ENCODE data around the gene COP1. TPM values are rescaled to one million over a fixed set of nuclear protein-coding genes. Genes with fewer than 3 reads are reported as not detected.

COP1 gene
- total RNA-seq, 1 donor from 2014 or later, result 70.0 TPM

DNA sequence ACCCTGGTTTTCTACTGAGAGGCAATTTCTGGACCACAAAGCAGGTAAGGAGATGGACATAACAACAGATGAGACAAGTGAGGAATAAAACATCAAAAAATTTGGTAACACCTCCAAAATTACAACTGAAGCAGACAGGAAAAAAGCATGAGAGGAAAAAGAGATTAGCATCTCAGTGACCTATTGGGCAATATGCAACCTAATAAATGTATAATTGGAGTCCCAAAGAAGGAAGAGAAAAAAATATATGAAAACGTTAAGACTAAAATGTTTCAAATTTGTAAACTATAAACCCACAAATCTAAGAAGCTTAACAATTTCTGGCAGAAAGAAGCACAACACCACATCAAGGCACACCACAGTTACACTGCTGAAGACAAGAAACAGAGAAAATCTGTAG, 255.5 kb downstream of the COP1 start:
- no peak for TF ChIP-seq CTCF (IDR thresholded peaks at IDR 0.05; ENCODE audit: insufficient read depth, low read length, severe bottlenecking)
- no peak for FAIRE-seq
- DNase-seq (ENCODE audit: low read depth), result no peak
- Histone ChIP-seq H3K36me3 (ENCODE audit: control insufficient read depth, insufficient read depth, low read length) (peaks cover 1% of the 10 kb centered on the region), H3K27me3 (ENCODE audit: control insufficient read depth, insufficient read depth, low read length) (no peaks in the 10 kb centered on the region), H3K4me3 (ENCODE audit: low read depth, low read length) (no peak overlapping the region)

- Histone ChIP-seq H3K27me3 (ENCODE audit: control insufficient read depth, insufficient read depth, low read length) (no peaks in the 10 kb centered on the region), H3K4me3 (ENCODE audit: low read depth, low read length) (no peak overlapping the region), H3K36me3 (ENCODE audit: control insufficient read depth, insufficient read depth, low read length) (peaks cover 1% of the 10 kb centered on the region)
- no peak for DNase-seq (ENCODE audit: low read depth)
- TF ChIP-seq CTCF (IDR thresholded peaks at IDR 0.05; ENCODE audit: insufficient read depth, low read length, severe bottlenecking), result no peak
- FAIRE-seq, result no peak
Measured at GRCh38 chr1:175947771-175948170, 259.3 kb downstream of the COP1 start.

GRCh38 chr1:175944591-175944990, 262.5 kb downstream of the COP1 start:
- Histone ChIP-seq H3K36me3 (ENCODE audit: control insufficient read depth, insufficient read depth, low read length) (peaks cover 1% of the 10 kb centered on the region), H3K4me3 (ENCODE audit: low read depth, low read length) (no peak overlapping the region), H3K27me3 (ENCODE audit: control insufficient read depth, insufficient read depth, low read length) (no peaks in the 10 kb centered on the region)
- TF ChIP-seq CTCF (IDR thresholded peaks at IDR 0.05; ENCODE audit: insufficient read depth, low read length, severe bottlenecking), result no peak
- DNase-seq (ENCODE audit: low read depth), result no peak
- no peak for FAIRE-seq

GRCh38 chr1:175941164-175941563, 265.9 kb downstream of the COP1 start:
- Histone ChIP-seq H3K27me3 (ENCODE audit: control insufficient read depth, insufficient read depth, low read length) (no peaks in the 10 kb centered on the region), H3K4me3 (ENCODE audit: low read depth, low read length) (no peak overlapping the region), H3K36me3 (ENCODE audit: control insufficient read depth, insufficient read depth, low read length) (no peaks in the 10 kb centered on the region)
- DNase-seq (ENCODE audit: low read depth) (no peak), FAIRE-seq (no peak)
- no peak for TF ChIP-seq CTCF (IDR thresholded peaks at IDR 0.05; ENCODE audit: insufficient read depth, low read length, severe bottlenecking)

DNA sequence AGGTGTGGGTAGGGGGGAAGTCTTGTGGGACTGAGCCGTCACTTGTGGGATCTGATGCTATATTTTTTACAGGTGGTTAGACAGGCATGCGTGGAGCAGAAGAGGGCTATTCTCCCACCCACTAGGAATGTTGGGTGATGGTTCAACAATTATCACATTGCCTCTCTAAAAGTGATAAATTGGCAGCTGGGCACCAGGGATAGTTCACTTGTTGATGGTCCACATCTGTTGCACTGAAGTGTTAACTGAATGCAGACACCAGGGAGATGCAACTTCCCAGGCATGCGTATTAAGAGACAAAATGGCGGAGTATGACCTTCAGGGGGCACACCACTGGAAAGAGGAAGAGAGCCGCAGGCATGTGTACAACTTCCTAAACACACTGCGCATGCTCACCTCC, 270.4 kb downstream of the COP1 start:
- Histone ChIP-seq H3K27me3 (ENCODE audit: control insufficient read depth, insufficient read depth, low read length) (no peaks in the 10 kb centered on the region), H3K36me3 (ENCODE audit: control insufficient read depth, insufficient read depth, low read length) (no peaks in the 10 kb centered on the region), H3K4me3 (ENCODE audit: low read depth, low read length) (no peak overlapping the region)
- DNase-seq (ENCODE audit: low read depth) (no peak), FAIRE-seq (no peak)
- no peak for TF ChIP-seq CTCF (IDR thresholded peaks at IDR 0.05; ENCODE audit: insufficient read depth, low read length, severe bottlenecking)

- H3K36me3 ChIP-seq (ENCODE audit: control insufficient read depth, insufficient read depth, low read length), result no peaks in the 10 kb centered on the region
- no peak for TF ChIP-seq CTCF (IDR thresholded peaks at IDR 0.05; ENCODE audit: insufficient read depth, low read length, severe bottlenecking)
- FAIRE-seq, result no peak
Measured at GRCh38 chr1:175935566-175936115, 271.4 kb downstream of the COP1 start.

More at GRCh38 chr1:175935566-175936115, 271.4 kb downstream of the COP1 start:
- H3K4me3 ChIP-seq (ENCODE audit: low read depth, low read length), result no peak overlapping the region
- no peaks in the 10 kb centered on the region for H3K27me3 ChIP-seq (ENCODE audit: control insufficient read depth, insufficient read depth, low read length)
- no peak for DNase-seq (ENCODE audit: low read depth)
